Small intestine (tissue), 7 donors: ENCODE measurements around the gene THAP7. TPM values are rescaled to one million over a fixed set of nuclear protein-coding genes. Genes with fewer than 3 reads are reported as not detected.
"Not testable (repeated sequence)": the region's sequence is repeated elsewhere in the genome, so short reads cannot be mapped to it uniquely, and the experiment has no call there.

Experiments used
- DNase-seq, 2 donors: peaks; one replicate each; pipeline versions ENCODE4 v3.0.0 to v3.0.0-alpha.2; 2013
- FAIRE-seq: peaks from 2 replicates; lab custom pipeline; 2012; peaks lifted over from hg19 to GRCh38; lab: Jason Lieb, UNC
- H3K27ac ChIP-seq, 3 donors: one replicate each; pipeline ENCODE4 v1.5.1; 2013; ENCODE audit warnings: low read length in 2 of 3, mild to moderate bottlenecking in 2 of 3, control low read depth in 1 of 3, inconsistent platforms in 1 of 3, low read depth in 1 of 3, moderate library complexity in 1 of 3
- H3K27me3 ChIP-seq, 3 donors: one replicate each; pipeline ENCODE4 v1.6.1; 2013; ENCODE audit warnings: low read length in 3 of 3, inconsistent platforms in 1 of 3; ENCODE audit not compliant: control insufficient read depth in 3 of 3, insufficient read depth in 3 of 3
- H3K36me3 ChIP-seq, 3 donors: one replicate each; pipeline ENCODE4 v1.6.1; 2013; ENCODE audit warnings: low read length in 3 of 3, inconsistent platforms in 1 of 3, low read depth in 1 of 3, mild to moderate bottlenecking in 1 of 3, moderate library complexity in 1 of 3; ENCODE audit not compliant: control insufficient read depth in 3 of 3, insufficient read depth in 2 of 3
- H3K4me1 ChIP-seq, 3 donors: one replicate each; pipeline ENCODE4 v1.6.1; 2013; ENCODE audit warnings: low read length in 2 of 3, inconsistent platforms in 1 of 3, low read depth in 1 of 3, mild to moderate bottlenecking in 1 of 3, moderate library complexity in 1 of 3; ENCODE audit not compliant: control insufficient read depth in 3 of 3, insufficient read depth in 2 of 3
- H3K4me3 ChIP-seq, 3 donors: one replicate each; pipeline ENCODE4 v1.5.1; 2013; ENCODE audit warnings: low read length in 3 of 3, control low read depth in 1 of 3, inconsistent platforms in 1 of 3, low read depth in 1 of 3, mild to moderate bottlenecking in 1 of 3, moderate library complexity in 1 of 3
- H3K9me3 ChIP-seq, 2 donors: one replicate each; pipeline ENCODE4 v1.6.1; 2013; ENCODE audit warnings: low read depth in 1 of 2, low read length in 1 of 2; ENCODE audit not compliant: control insufficient read depth in 2 of 2, insufficient read depth in 1 of 2
- WGBS, 3 donors: extraction: QIAGEN DNeasy Blood & Tissue Kit; methylation state at CpG; one replicate each; pipeline ENCODE4 v1.1.7; 2013; 5-methylcytosine and 5-hydroxymethylcytosine counted together
- polyA plus RNA-seq, 4 donors: library from polyadenylated mRNA; stranded (reverse) in 3 of 4; unstranded in 1 of 4; fragments of 200-250 nt in 3 of 4; fragments of 120-200 nt in 1 of 4; gene quantifications; one replicate each; pipeline versions ENCODE4 v1.2.1 to v1.2.3, GENCODE V29; 2013
- donor health status: healthy with polysubstance abuse.
- donor health status: control.
- donor health status: control.
- donor health status: Bipolar disorder and iron deficiency.
- donor health status: healthy.

The THAP7 gene
- polyA plus RNA-seq, 4 donors: 27.0 to 43.2 (median 30.8) TPM

DNA sequence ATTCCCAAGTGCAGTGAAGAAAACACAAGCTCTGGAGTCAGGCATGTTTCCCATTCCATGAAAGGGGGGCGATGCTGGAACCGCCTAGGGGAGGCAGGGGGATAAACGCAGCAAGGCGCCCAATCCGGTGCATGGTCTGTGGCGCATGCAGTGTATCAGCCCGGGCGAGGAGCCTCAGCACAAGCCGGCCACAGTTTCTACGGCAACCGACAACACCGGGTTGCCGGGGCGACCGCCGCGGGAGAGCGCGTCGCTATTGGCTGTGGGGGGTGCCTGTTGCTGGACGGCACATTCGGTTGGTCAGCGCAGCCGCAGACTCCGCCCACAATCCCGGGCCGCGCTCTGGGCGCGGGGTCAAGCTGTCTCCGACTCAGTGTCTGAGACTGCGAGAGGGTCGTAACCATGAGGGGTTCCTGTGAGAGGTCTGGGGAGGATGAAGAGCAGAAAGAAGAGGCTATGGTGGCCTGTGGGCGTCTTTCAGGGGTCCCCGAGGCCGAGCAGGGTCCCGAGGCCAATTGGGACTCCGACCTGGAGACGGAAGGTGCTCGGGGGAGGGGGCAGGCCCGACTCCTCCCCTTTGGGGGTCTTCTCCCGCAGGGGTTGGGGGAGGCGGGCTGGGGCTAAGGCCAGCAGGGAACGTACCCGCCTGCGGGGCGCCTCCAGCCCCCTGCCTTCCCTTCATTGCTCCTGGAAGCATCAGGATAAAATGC, 43.8 kb upstream of the THAP7 start, which contains the start of gene LRRC74B:
Gene LRRC74B, plus strand, starts transcription at position 362 of the 710 bp plus-strand sequence. Its CDS starts 41 bp downstream, at position 403.
- H3K4me3 ChIP-seq: peak within 1 kb of the TSS in 1 of 3 donors; percentile 44
- WGBS, 3 donors: 7 to 11% (median 11%) methylated on average over 44 to 47 of the region's 47 CpGs
- no peaks in the 10 kb centered on the region for H3K36me3 ChIP-seq
- peak; percentile 80 to 90 for DNase-seq
- peaks cover 0 to 17% (median 0%) of the 10 kb centered on the region in 3 donors for H3K27me3 ChIP-seq
- H3K4me1 ChIP-seq: peaks cover 0 to 29% (median 2%) of the 10 kb centered on the region in 3 donors
- no peaks in the 10 kb centered on the region for H3K9me3 ChIP-seq
- no peak for FAIRE-seq
- H3K27ac ChIP-seq: peak within 1 kb of the TSS in 1 of 3 donors; percentile 22

DNA sequence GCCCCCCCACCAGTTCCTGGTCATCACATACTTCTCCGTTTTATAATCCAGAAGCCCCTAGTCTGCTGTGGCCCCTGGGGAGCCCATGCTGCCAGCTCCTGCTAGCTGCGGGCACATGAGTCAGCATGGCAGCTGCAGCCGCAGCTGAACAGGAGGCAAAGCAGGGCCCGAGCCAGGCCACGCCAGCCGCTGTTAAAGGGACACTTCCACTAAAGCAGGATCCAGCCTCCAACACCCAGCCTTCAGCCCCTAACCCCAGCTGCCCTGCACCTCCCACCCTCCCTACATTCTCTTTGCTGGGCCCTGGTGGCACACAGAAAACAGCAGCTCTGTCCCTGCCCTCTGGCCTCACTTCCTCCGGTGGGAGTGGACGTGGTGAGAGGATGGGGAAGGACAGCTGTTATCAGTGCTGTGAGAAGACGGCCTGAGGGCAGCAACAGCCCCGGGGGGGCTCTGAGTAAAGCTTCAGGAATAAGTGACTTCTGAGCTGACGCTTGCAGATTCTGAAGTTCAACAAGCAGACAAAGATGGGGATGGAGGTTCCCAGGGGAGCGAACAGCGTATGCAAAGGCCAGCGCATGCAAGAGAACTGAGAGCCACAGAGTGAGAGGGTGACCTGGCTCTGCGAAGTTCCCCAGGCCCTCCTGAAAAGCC, 43.1 kb upstream of the THAP7 start:
- DNase-seq: peak in 1 of 2 donors; percentile 19
- 6 to 15% (median 11%) methylated on average over 15 of the region's 15 CpGs for WGBS, 3 donors

GRCh38 chr22:21043860-21044535, 42.1 kb upstream of the THAP7 start:
- H3K36me3 ChIP-seq: no peaks in the 10 kb centered on the region
- WGBS, 3 donors: 76 to 86% (median 78%) methylated on average over 14 to 15 of the region's 15 CpGs
- no peak for FAIRE-seq
- peak overlapping the region in 2 of 3 donors; percentile 17 to 47 for H3K27ac ChIP-seq
- no peaks in the 10 kb centered on the region for H3K9me3 ChIP-seq
- DNase-seq: no peak
- no peak overlapping the region for H3K4me3 ChIP-seq
- peaks cover 0 to 29% (median 2%) of the 10 kb centered on the region in 3 donors for H3K4me1 ChIP-seq
- H3K27me3 ChIP-seq: peaks cover 0 to 17% (median 0%) of the 10 kb centered on the region in 3 donors

More for the DNA sequence above, 43.1 kb upstream of the THAP7 start:
- Histone ChIP-seq H3K36me3 (no peaks in the 10 kb centered on the region), H3K9me3 (no peaks in the 10 kb centered on the region), H3K4me3 (peak overlapping the region in 1 of 3 donors; percentile 44), H3K27ac (no peak overlapping the region), H3K27me3 (peaks cover 0 to 17% (median 0%) of the 10 kb centered on the region in 3 donors), H3K4me1 (peaks cover 0 to 29% (median 2%) of the 10 kb centered on the region in 3 donors)
- FAIRE-seq: no peak

DNA sequence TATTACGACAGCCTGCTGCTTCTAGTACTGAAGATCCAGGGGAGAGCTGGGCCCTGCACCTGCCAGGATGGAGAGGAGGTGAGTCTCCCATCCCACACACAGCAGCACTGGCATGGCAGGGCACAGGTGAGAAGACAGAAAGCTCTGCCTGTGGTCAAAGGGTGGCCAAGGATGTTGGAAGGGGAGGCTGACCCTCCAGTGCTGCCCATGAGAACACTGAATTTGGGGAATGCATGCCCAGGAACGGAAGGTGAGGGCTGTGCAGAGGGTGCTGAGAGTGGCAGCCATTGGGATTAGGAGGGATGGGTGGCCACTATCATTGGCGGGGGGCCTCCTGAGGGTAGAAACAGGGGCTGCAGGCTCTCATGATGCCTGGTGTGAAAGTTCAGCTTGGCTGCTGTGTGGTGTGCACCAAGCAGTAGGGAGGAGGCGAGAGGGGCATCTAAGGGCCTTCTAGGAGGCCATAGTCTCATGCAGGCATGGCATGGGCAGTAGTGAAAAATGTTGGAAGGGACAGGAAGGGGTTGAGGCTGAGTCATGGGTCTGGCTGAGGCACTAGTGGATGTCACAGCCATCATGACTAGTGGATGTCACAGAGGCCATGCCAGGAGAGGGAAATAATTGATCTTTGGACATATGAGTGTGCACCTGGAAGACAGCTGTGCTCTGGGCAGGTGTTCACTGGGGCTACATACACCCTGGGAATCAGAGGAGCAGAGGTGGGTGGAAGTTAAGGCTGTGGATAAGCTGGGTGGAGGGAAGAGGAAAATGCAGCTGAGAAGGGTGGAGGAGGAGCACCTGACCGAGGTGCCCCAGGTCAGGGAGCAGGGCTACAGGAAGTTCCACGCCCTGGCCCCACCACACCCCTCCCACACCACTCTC, 41.3 kb upstream of the THAP7 start:
- FAIRE-seq (no peak), DNase-seq (peak; percentile 68 to 78)
- Histone ChIP-seq H3K36me3 (no peaks in the 10 kb centered on the region), H3K4me3 (no peak overlapping the region), H3K27me3 (peaks cover 0 to 17% (median 0%) of the 10 kb centered on the region in 3 donors), H3K4me1 (peaks cover 0 to 32% (median 2%) of the 10 kb centered on the region in 3 donors), H3K27ac (peak overlapping the region in 2 of 3 donors; percentile 8 to 47), H3K9me3 (no peaks in the 10 kb centered on the region)
- WGBS, 3 donors: 50 to 77% (median 55%) methylated on average over 6 of the region's 6 CpGs

- peaks cover 0 to 39% (median 2%) of the 10 kb centered on the region in 3 donors for H3K4me1 ChIP-seq
- 77 to 90% (median 79%) methylated on average over 4 of the region's 4 CpGs for WGBS, 3 donors
- no peak for FAIRE-seq
Measured at GRCh38 chr22:21041937-21042336, 40.0 kb upstream of the THAP7 start.

DNA sequence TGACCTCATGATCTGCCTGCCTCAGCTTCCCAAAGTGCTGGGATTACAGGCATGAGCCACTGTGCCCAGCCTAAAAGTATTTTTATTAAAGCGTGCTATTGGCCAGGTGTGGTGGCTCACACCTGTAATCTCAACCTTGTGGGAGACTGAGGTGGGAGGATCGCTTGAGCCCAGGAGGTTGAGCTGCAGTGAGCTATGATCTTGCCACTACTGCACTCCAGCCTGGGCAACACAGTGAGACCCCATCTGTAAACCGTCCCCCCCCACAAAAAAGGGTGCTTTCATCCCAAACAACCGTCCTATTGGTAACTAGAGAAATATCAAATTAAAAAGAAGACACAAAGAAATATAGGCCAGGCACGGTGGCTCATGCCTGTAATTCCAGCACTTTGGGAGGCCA, 37.2 kb upstream of the THAP7 start:
- not testable (repeated sequence) for H3K4me3 ChIP-seq, H3K27ac ChIP-seq, H3K27me3 ChIP-seq, FAIRE-seq, H3K36me3 ChIP-seq, H3K9me3 ChIP-seq, DNase-seq
- 89 to 93% (median 90%) methylated on average over 5 of the region's 5 CpGs for WGBS, 3 donors
- peaks cover 0 to 23% (median 0%) of the 10 kb centered on the region in 3 donors for H3K4me1 ChIP-seq

More at GRCh38 chr22:21041937-21042336, 40.0 kb upstream of the THAP7 start:
- peaks cover 0 to 17% (median 0%) of the 10 kb centered on the region in 3 donors for H3K27me3 ChIP-seq
- H3K27ac ChIP-seq: no peak overlapping the region
- no peak overlapping the region for H3K4me3 ChIP-seq
- DNase-seq: no peak
- no peaks in the 10 kb centered on the region for H3K36me3 ChIP-seq
- H3K9me3 ChIP-seq: no peaks in the 10 kb centered on the region

GRCh38 chr22:21038405-21038804, 36.5 kb upstream of the THAP7 start:
- no peaks in the 10 kb centered on the region for H3K36me3 ChIP-seq
- peaks cover 0 to 16% (median 0%) of the 10 kb centered on the region in 3 donors for H3K4me1 ChIP-seq
- H3K27ac ChIP-seq: peak overlapping the region in 1 of 3 donors; percentile 89
- peaks cover 0 to 2% (median 0%) of the 10 kb centered on the region in 3 donors for H3K27me3 ChIP-seq
- WGBS, 3 donors: 39 to 51% (median 46%) methylated on average over 2 of the region's 2 CpGs
- DNase-seq (no peak), FAIRE-seq (no peak)
- H3K4me3 ChIP-seq: no peak overlapping the region
- H3K9me3 ChIP-seq: no peaks in the 10 kb centered on the region
